Hematopoietic multipotent progenitor cell treated with erythropoietin and hydrocortisone succinate and interleukin-3 and kit ligand, for 15 days (in vitro differentiated cells): ENCODE data around the gene TMC5.
A peak's percentile ranks its signal among the peaks of the same experiment; 100 is the strongest.
"Not testable (repeated sequence)": the region's sequence is repeated elsewhere in the genome, so short reads cannot be mapped to it uniquely, and the experiment has no call there.

Experiments
- DNase-seq: peaks from one replicate; pipeline ENCODE4 v3.0.0-alpha.2; 2015; ENCODE audit warnings: low spot score

Gene TMC5

GRCh38 chr16:19406891-19407491 is 10.7 kb upstream of the TMC5 start:
- DNase-seq, result no peak

- peak; percentile 37 for DNase-seq
Observed at GRCh38 chr16:19410435-19411171, 7.1 kb upstream of the TMC5 start.

- DNase-seq, result no peak
Observed at GRCh38 chr16:19411298-19411697, 6.4 kb upstream of the TMC5 start.

GRCh38 chr16:19412055-19412454 is 5.6 kb upstream of the TMC5 start:
- DNase-seq, result not testable (repeated sequence)

GRCh38 chr16:19415461-19415860 is 2.2 kb upstream of the TMC5 start:
- DNase-seq, result no peak

GRCh38 chr16:19415918-19416317 is 1.8 kb upstream of the TMC5 start:
- DNase-seq, result no peak

- no peak for DNase-seq
Observed at GRCh38 chr16:19418200-19418599, 517 bp downstream of the TMC5 start.

- no peak for DNase-seq
Observed at GRCh38 chr16:19419698-19420075, 2.0 kb downstream of the TMC5 start.

GRCh38 chr16:19424478-19424877 is 6.8 kb downstream of the TMC5 start:
- no peak for DNase-seq

- DNase-seq, result no peak
Observed at GRCh38 chr16:19430345-19430744, 12.7 kb downstream of the TMC5 start.

GRCh38 chr16:19431636-19432340 is 14.1 kb downstream of the TMC5 start:
- DNase-seq, result no peak

- no peak for DNase-seq
Observed at GRCh38 chr16:19432429-19432828, 14.7 kb downstream of the TMC5 start.

- no peak for DNase-seq
Observed at GRCh38 chr16:19434584-19434983, 16.9 kb downstream of the TMC5 start.

- no peak for DNase-seq
Observed at GRCh38 chr16:19436540-19436939, 18.9 kb downstream of the TMC5 start.

GRCh38 chr16:19437280-19437679 is 19.6 kb downstream of the TMC5 start:
- DNase-seq, result no peak

- no peak for DNase-seq
Observed at GRCh38 chr16:19438739-19439138, 21.1 kb downstream of the TMC5 start.

GRCh38 chr16:19439483-19439882 is 21.8 kb downstream of the TMC5 start:
- DNase-seq, result no peak

GRCh38 chr16:19443659-19444058 is 26.0 kb downstream of the TMC5 start:
- DNase-seq, result no peak

- no peak for DNase-seq
Observed at GRCh38 chr16:19446300-19446846, 28.7 kb downstream of the TMC5 start.

- no peak for DNase-seq
Observed at GRCh38 chr16:19446886-19447285, 29.2 kb downstream of the TMC5 start.

GRCh38 chr16:19450186-19450585 is 32.5 kb downstream of the TMC5 start:
- DNase-seq, result no peak

- no peak for DNase-seq
Observed at GRCh38 chr16:19458722-19459379, 41.2 kb downstream of the TMC5 start.

GRCh38 chr16:19460397-19460796 is 42.7 kb downstream of the TMC5 start:
- DNase-seq, result no peak
